ENCODE data around the gene RPS3.

DNA sequence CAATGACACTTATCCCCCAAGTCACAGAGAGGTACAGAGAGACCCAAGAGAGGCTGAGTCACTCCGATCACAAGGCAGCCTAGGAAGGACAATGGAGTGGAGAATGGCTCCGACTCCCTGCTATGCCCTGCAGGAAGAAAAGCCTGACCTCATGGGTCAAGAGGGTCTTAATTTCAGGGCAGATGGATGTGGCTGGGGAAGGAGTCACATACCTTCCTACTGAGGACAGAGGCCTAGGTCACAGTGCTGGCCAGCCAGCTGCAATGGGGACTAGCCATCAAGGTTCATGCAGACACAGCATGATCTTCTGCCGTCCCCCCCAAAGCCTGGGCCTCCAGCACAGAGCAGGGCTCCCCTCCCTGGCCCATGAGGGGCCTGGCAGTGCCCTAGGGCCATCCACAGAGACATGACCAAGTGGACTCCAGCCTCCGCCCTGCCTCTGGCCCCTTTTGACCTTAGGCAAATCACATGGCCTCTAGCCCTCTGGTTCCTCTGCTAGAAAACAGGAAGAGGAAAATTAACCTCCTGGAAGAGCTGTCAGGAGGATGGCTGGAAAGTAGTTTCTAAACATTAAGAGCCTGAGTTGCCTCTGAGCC lies 49.7 kb upstream of the RPS3 start:
- TF ChIP-seq, protein P1, sequence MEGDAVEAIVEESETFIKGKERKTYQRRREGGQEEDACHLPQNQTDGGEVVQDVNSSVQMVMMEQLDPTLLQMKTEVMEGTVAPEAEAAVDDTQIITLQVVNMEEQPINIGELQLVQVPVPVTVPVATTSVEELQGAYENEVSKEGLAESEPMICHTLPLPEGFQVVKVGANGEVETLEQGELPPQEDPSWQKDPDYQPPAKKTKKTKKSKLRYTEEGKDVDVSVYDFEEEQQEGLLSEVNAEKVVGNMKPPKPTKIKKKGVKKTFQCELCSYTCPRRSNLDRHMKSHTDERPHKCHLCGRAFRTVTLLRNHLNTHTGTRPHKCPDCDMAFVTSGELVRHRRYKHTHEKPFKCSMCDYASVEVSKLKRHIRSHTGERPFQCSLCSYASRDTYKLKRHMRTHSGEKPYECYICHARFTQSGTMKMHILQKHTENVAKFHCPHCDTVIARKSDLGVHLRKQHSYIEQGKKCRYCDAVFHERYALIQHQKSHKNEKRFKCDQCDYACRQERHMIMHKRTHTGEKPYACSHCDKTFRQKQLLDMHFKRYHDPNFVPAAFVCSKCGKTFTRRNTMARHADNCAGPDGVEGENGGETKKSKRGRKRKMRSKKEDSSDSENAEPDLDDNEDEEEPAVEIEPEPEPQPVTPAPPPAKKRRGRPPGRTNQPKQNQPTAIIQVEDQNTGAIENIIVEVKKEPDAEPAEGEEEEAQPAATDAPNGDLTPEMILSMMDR (IDR thresholded peaks at IDR 0.05), result no peak
- TF ChIP-seq SREBF2 (IDR thresholded peaks at IDR 0.05) (no peak), RFX5 (IDR thresholded peaks at IDR 0.05) (no peak)
- TF ChIP-seq, protein P2, sequence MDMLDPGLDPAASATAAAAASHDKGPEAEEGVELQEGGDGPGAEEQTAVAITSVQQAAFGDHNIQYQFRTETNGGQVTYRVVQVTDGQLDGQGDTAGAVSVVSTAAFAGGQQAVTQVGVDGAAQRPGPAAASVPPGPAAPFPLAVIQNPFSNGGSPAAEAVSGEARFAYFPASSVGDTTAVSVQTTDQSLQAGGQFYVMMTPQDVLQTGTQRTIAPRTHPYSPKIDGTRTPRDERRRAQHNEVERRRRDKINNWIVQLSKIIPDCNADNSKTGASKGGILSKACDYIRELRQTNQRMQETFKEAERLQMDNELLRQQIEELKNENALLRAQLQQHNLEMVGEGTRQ (IDR thresholded peaks at IDR 0.05), result no peak
- TF ChIP-seq, protein P3, sequence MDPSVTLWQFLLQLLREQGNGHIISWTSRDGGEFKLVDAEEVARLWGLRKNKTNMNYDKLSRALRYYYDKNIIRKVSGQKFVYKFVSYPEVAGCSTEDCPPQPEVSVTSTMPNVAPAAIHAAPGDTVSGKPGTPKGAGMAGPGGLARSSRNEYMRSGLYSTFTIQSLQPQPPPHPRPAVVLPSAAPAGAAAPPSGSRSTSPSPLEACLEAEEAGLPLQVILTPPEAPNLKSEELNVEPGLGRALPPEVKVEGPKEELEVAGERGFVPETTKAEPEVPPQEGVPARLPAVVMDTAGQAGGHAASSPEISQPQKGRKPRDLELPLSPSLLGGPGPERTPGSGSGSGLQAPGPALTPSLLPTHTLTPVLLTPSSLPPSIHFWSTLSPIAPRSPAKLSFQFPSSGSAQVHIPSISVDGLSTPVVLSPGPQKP (IDR thresholded peaks at IDR 0.05; ENCODE audit: low read depth, low read length), result no peak

Data from A549 (cell line).